ENCODE measurements around the gene CCL28.
"Not testable (repeated sequence)": the region's sequence is repeated elsewhere in the genome, so short reads cannot be mapped to it uniquely, and the experiment has no call there.

CCL28 gene

GRCh38 chr5:43409809-43410271, 2.4 kb downstream of the CCL28 start:
- Histone ChIP-seq H3K27me3 (ENCODE audit: insufficient read depth, poor library complexity, severe bottlenecking) (no peaks in the 10 kb centered on the region), H3K4me3 (replicated peaks; ENCODE audit: insufficient read depth, low read length) (no peak overlapping the region), H3K27ac (replicated peaks) (no peak overlapping the region)
- TF ChIP-seq GABPA (IDR thresholded peaks at IDR 0.05; ENCODE audit: low read depth) (no peak), SPI1 (IDR thresholded peaks at IDR 0.05; ENCODE audit: borderline replicate concordance, low read depth) (no peak), CTCF (IDR thresholded peaks at IDR 0.05; ENCODE audit: insufficient read depth, low read length) (no peak), REST (IDR thresholded peaks at IDR 0.05; ENCODE audit: insufficient replicate concordance, low read depth) (no peak), POLR2AphosphoS5 (IDR thresholded peaks at IDR 0.05; ENCODE audit: low read depth) (no peak)
- no peak for DNase-seq (ENCODE audit: low read depth in 1 of 2, low spot score in 1 of 2)

GRCh38 chr5:43402524-43403066, 9.6 kb downstream of the CCL28 start:
- not testable (repeated sequence) for DNase-seq (ENCODE audit: low read depth in 1 of 2, low spot score in 1 of 2); H3K27me3 ChIP-seq (ENCODE audit: insufficient read depth, poor library complexity, severe bottlenecking); H3K4me3 ChIP-seq (replicated peaks; ENCODE audit: insufficient read depth, low read length); H3K27ac ChIP-seq (replicated peaks)

GRCh38 chr5:43401827-43402226, 10.4 kb downstream of the CCL28 start:
- H3K27ac ChIP-seq (replicated peaks), result no peak overlapping the region
- peak in 1 of 2 experiments; percentile 12 for DNase-seq (ENCODE audit: low read depth in 1 of 2, low spot score in 1 of 2)
- H3K4me3 ChIP-seq (replicated peaks; ENCODE audit: insufficient read depth, low read length), result no peak overlapping the region
- TF ChIP-seq REST (IDR thresholded peaks at IDR 0.05; ENCODE audit: insufficient replicate concordance, low read depth), result no peak
- peak; percentile 15 for TF ChIP-seq CTCF (IDR thresholded peaks at IDR 0.05; ENCODE audit: insufficient read depth, low read length)
- no peaks in the 10 kb centered on the region for H3K27me3 ChIP-seq (ENCODE audit: insufficient read depth, poor library complexity, severe bottlenecking)

GRCh38 chr5:43400082-43400481, 12.1 kb downstream of the CCL28 start:
- Histone ChIP-seq H3K27ac (replicated peaks) (no peak overlapping the region), H3K27me3 (ENCODE audit: insufficient read depth, poor library complexity, severe bottlenecking) (no peaks in the 10 kb centered on the region), H3K4me3 (replicated peaks; ENCODE audit: insufficient read depth, low read length) (no peak overlapping the region)
- DNase-seq (ENCODE audit: low read depth in 1 of 2, low spot score in 1 of 2), result no peak
- TF ChIP-seq REST (IDR thresholded peaks at IDR 0.05; ENCODE audit: insufficient replicate concordance, low read depth), result no peak
- TF ChIP-seq SPI1 (IDR thresholded peaks at IDR 0.05; ENCODE audit: borderline replicate concordance, low read depth), result no peak
- TF ChIP-seq GABPA (IDR thresholded peaks at IDR 0.05; ENCODE audit: low read depth), result no peak
- TF ChIP-seq CTCF (IDR thresholded peaks at IDR 0.05; ENCODE audit: insufficient read depth, low read length), result no peak
- TF ChIP-seq POLR2AphosphoS5 (IDR thresholded peaks at IDR 0.05; ENCODE audit: low read depth), result no peak
